GM18861 (cell line): ENCODE data around the gene KIF5C.

Source experiments
- ATAC-seq: cut with Tn5 transposase; IDR thresholded peaks from one replicate; pipeline ENCODE4 v1.9.1; 2021; ENCODE audit not compliant: unreplicated experiment

KIF5C gene

GRCh38 chr2:149038442-149039212, 163.6 kb downstream of the KIF5C start, which contains the start of gene LYPD6B:
TSS of gene LYPD6B (plus strand) at chr2:149038699. CDS start at chr2:149130949, 92,250 bp downstream.
- no peak for ATAC-seq

GRCh38 chr2:149039213-149039724, 164.2 kb downstream of the KIF5C start:
- ATAC-seq = no peak

GRCh38 chr2:149040451-149040850, 165.4 kb downstream of the KIF5C start:
- ATAC-seq = peak; percentile 23

- ATAC-seq = no peak
Measured at GRCh38 chr2:149041482-149041881, 166.5 kb downstream of the KIF5C start.

- no peak for ATAC-seq
Measured at GRCh38 chr2:149042881-149043280, 167.9 kb downstream of the KIF5C start.

- no peak for ATAC-seq
Measured at GRCh38 chr2:149044500-149044899, 169.5 kb downstream of the KIF5C start.

GRCh38 chr2:149047118-149047517, 172.1 kb downstream of the KIF5C start:
- no peak for ATAC-seq

- no peak for ATAC-seq
Measured at GRCh38 chr2:149049142-149049541, 174.1 kb downstream of the KIF5C start.

GRCh38 chr2:149050188-149050587, 175.2 kb downstream of the KIF5C start:
- peak; percentile 95 for ATAC-seq

- no peak for ATAC-seq
Measured at GRCh38 chr2:149055751-149056150, 180.7 kb downstream of the KIF5C start.

- no peak for ATAC-seq
Measured at GRCh38 chr2:149056541-149057255, 181.7 kb downstream of the KIF5C start.

- no peak for ATAC-seq
Measured at GRCh38 chr2:149057401-149057800, 182.4 kb downstream of the KIF5C start.

GRCh38 chr2:149058936-149059335, 183.9 kb downstream of the KIF5C start:
- ATAC-seq = no peak

- ATAC-seq = no peak
Measured at GRCh38 chr2:149059822-149060221, 184.8 kb downstream of the KIF5C start.

- ATAC-seq = no peak
Measured at GRCh38 chr2:149061133-149061745, 186.2 kb downstream of the KIF5C start.

GRCh38 chr2:149062531-149062930, 187.5 kb downstream of the KIF5C start:
- ATAC-seq = no peak

GRCh38 chr2:149063177-149063576, 188.2 kb downstream of the KIF5C start:
- no peak for ATAC-seq

GRCh38 chr2:149064365-149064841, 189.4 kb downstream of the KIF5C start:
- ATAC-seq = no peak

GRCh38 chr2:149064856-149065630, 190.0 kb downstream of the KIF5C start:
- no peak for ATAC-seq

GRCh38 chr2:149068225-149068995, 193.4 kb downstream of the KIF5C start:
- ATAC-seq = no peak
